BLaER1 (cell line): ENCODE data around the gene MAPK9.
A peak's percentile ranks its signal among the peaks of the same experiment; 100 is the strongest.

ENCODE experiments used
- H3K27ac ChIP-seq: shearing (Covaris generic); formaldehyde crosslinking; 2 replicates; pipeline ENCODE4 v1.8.1; 2022
- H3K27me3 ChIP-seq: shearing (Covaris generic); formaldehyde crosslinking; 2 replicates; pipeline ENCODE4 v1.8.1; 2022
- H3K36me3 ChIP-seq: shearing (Covaris generic); formaldehyde crosslinking; 2 replicates; pipeline ENCODE4 v1.8.1; 2022
- H3K4me1 ChIP-seq: shearing (Covaris generic); formaldehyde crosslinking; 2 replicates; pipeline ENCODE4 v1.8.1; 2022
- H3K4me2 ChIP-seq: shearing (Covaris generic); formaldehyde crosslinking; 2 replicates; pipeline ENCODE4 v1.8.1; 2022
- H3K4me3 ChIP-seq: shearing (Covaris generic); formaldehyde crosslinking; 2 replicates; pipeline ENCODE4 v1.8.1; 2022
- H3K9ac ChIP-seq: shearing (Covaris generic); formaldehyde crosslinking; 2 replicates; pipeline ENCODE4 v1.8.1; 2022
- H3K9me3 ChIP-seq: shearing (Covaris generic); formaldehyde crosslinking; 2 replicates; pipeline ENCODE4 v1.8.1; 2022
- H4K20me1 ChIP-seq: shearing (Covaris generic); formaldehyde crosslinking; 2 replicates; pipeline ENCODE4 v1.8.1; 2022
- Cebpa-rat ChIP-seq: shearing (Covaris generic); IDR thresholded peaks from 2 replicates; pipeline ENCODE4 v1.8.1; 2022

Gene MAPK9

GRCh38 chr5:180199390-180199789, 92.5 kb downstream of the MAPK9 start:
- H3K4me2 ChIP-seq, result no peak overlapping the region
- no peaks in the 10 kb centered on the region for H3K9me3 ChIP-seq
- no peaks in the 10 kb centered on the region for H3K27me3 ChIP-seq
- H3K9ac ChIP-seq, result no peak overlapping the region
- H3K36me3 ChIP-seq, result no peaks in the 10 kb centered on the region
- no peak for TF ChIP-seq Cebpa-rat
- no peak overlapping the region for H3K27ac ChIP-seq
- no peaks in the 10 kb centered on the region for H4K20me1 ChIP-seq
- H3K4me3 ChIP-seq, result no peak overlapping the region
- peaks cover 17% of the 10 kb centered on the region for H3K4me1 ChIP-seq

- TF ChIP-seq Cebpa-rat, result no peak
- H3K27ac ChIP-seq, result no peak overlapping the region
- no peaks in the 10 kb centered on the region for H4K20me1 ChIP-seq
- no peak overlapping the region for H3K4me2 ChIP-seq
- H3K27me3 ChIP-seq, result no peaks in the 10 kb centered on the region
- H3K9ac ChIP-seq, result no peak overlapping the region
- H3K9me3 ChIP-seq, result no peaks in the 10 kb centered on the region
- H3K36me3 ChIP-seq, result no peaks in the 10 kb centered on the region
- no peak overlapping the region for H3K4me3 ChIP-seq
- H3K4me1 ChIP-seq, result peaks cover 26% of the 10 kb centered on the region
Measured at GRCh38 chr5:180198208-180198607, 93.7 kb downstream of the MAPK9 start.

- H3K4me2 ChIP-seq, result no peak overlapping the region
- no peak overlapping the region for H3K27ac ChIP-seq
- H3K4me1 ChIP-seq, result peaks cover 24% of the 10 kb centered on the region
- no peak overlapping the region for H3K4me3 ChIP-seq
- TF ChIP-seq Cebpa-rat, result no peak
- no peaks in the 10 kb centered on the region for H3K36me3 ChIP-seq
- H3K27me3 ChIP-seq, result no peaks in the 10 kb centered on the region
- no peaks in the 10 kb centered on the region for H4K20me1 ChIP-seq
- H3K9me3 ChIP-seq, result no peaks in the 10 kb centered on the region
- no peak overlapping the region for H3K9ac ChIP-seq
Measured at GRCh38 chr5:180197016-180197702, 94.7 kb downstream of the MAPK9 start.

GRCh38 chr5:180194410-180195345, 97.2 kb downstream of the MAPK9 start:
- Histone ChIP-seq H3K9ac (no peak overlapping the region), H3K9me3 (no peaks in the 10 kb centered on the region), H3K4me1 (peaks cover 24% of the 10 kb centered on the region), H3K4me2 (peak overlapping the region; percentile 44), H3K27me3 (no peaks in the 10 kb centered on the region), H3K4me3 (no peak overlapping the region), H3K36me3 (no peaks in the 10 kb centered on the region), H4K20me1 (no peaks in the 10 kb centered on the region), H3K27ac (no peak overlapping the region)
- TF ChIP-seq Cebpa-rat, result no peak

DNA sequence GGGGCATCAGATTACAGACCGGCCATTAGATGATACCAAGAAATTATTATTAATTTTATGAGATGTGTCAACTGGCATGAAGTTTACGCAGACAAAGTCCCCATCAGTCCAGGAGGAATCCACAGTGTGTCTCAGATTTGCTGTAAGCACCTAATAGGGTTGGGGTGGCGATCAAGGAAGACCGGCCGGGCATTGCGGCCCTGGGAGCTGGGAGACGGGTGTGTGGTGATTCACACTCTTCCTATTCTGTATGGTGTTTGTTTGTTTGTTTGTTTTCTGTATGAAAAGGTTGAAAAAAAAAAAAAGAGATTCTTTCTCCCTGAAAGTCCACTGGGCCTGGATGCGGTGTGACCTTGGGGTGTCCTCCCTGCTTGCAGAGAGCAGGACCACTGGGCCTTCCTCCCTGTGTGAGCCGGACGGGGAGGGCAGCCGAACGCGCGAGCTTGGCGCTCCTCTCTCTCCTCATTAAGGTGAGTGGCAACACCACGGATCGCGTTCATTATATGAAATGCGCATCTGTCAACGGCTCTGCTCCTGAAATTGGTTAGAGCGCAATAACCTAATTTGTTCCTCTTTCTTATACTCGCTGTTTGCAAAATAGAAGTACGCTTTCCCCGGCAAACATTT, 98.0 kb downstream of the MAPK9 start:
- H3K27me3 ChIP-seq, result no peaks in the 10 kb centered on the region
- H4K20me1 ChIP-seq, result no peaks in the 10 kb centered on the region
- TF ChIP-seq Cebpa-rat, result no peak
- H3K4me3 ChIP-seq, result no peak overlapping the region
- H3K36me3 ChIP-seq, result no peaks in the 10 kb centered on the region
- peaks cover 24% of the 10 kb centered on the region for H3K4me1 ChIP-seq
- peak overlapping the region; percentile 44 for H3K4me2 ChIP-seq
- no peak overlapping the region for H3K27ac ChIP-seq
- no peak overlapping the region for H3K9ac ChIP-seq
- no peaks in the 10 kb centered on the region for H3K9me3 ChIP-seq

GRCh38 chr5:180191716-180192115, 100.2 kb downstream of the MAPK9 start:
- Histone ChIP-seq H3K4me1 (peaks cover 19% of the 10 kb centered on the region), H3K4me3 (no peak overlapping the region), H3K9ac (no peak overlapping the region), H3K27ac (no peak overlapping the region), H3K4me2 (no peak overlapping the region), H3K27me3 (no peaks in the 10 kb centered on the region), H4K20me1 (no peaks in the 10 kb centered on the region), H3K36me3 (no peaks in the 10 kb centered on the region), H3K9me3 (peaks cover 5% of the 10 kb centered on the region)
- no peak for TF ChIP-seq Cebpa-rat

- Histone ChIP-seq H3K9me3 (peaks cover 29% of the 10 kb centered on the region), H3K4me2 (no peak overlapping the region), H3K27me3 (no peaks in the 10 kb centered on the region), H3K4me1 (no peaks in the 10 kb centered on the region), H3K4me3 (no peak overlapping the region), H3K9ac (no peak overlapping the region), H3K36me3 (no peaks in the 10 kb centered on the region), H4K20me1 (no peaks in the 10 kb centered on the region), H3K27ac (no peak overlapping the region)
- TF ChIP-seq Cebpa-rat, result no peak
Measured at GRCh38 chr5:180187767-180188166, 104.1 kb downstream of the MAPK9 start.
